Subcutaneous adipose tissue (tissue), 4 donors: ENCODE data around the gene MYO3B. TPM values are rescaled to one million over a fixed set of nuclear protein-coding genes. Genes with fewer than 3 reads are reported as not detected.

Source experiments
- total RNA-seq, 4 donors: library from RNA; depleted of rRNA; stranded (reverse); fragments of >200 nt; gene quantifications; one replicate each; pipeline ENCODE4 v1.1.0, GENCODE V29; 2016
- TF ChIP-seq, protein P1 (sequence below): fragments of 450-650 bp; IDR thresholded peaks from one replicate; pipeline ENCODE4 v1.5.1; 2016; ENCODE audit warnings: low read depth, mild to moderate bottlenecking, control low read depth, antibody characterized with exemption, moderate library complexity

MYO3B gene
- total RNA-seq, 4 donors from 2014 or later, result 0.17 TPM; not detected in 3

DNA sequence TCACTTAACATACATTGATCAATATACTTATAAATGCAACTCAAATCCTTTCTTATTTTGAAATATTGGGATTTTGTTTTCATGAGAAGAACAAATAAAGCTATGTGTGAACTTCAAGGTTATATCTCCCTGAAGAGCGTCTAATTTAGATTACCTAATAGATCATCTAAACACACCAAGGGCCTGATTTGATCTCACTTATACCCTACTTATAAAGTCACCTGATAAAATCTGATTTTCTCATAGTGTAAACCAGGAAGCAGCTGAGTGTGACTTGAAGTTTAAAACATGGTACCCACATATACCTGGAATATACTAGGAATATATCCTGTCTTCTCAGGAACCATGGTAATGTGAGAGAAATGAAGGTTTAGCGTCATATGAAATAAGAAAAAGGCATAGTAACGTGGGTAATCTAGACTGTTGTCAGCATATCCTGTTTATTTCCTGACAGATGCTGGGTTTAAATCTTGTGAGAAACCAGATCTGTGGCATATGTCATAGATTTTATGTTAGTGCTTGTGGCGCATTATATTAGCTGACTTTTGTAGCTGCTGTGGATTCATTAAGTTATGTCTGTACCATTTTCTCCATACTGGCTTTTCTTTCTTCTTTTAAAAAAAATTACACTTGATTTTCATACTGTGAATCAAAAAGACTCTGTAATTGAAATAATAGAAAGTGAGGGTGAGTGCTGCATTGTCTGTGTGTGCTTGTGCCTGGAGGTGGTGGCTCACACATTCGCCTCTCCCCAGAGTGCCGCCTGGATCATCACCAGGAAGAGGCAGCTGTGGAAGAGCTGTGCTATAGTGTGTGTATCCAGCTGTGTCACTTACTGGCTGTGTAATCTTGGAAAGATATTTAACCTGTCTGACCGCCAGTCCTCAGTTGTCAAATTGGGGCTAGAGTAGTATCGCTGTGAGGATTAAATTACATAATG lies 164.0 kb downstream of the MYO3B start:
- TF ChIP-seq, protein P1, sequence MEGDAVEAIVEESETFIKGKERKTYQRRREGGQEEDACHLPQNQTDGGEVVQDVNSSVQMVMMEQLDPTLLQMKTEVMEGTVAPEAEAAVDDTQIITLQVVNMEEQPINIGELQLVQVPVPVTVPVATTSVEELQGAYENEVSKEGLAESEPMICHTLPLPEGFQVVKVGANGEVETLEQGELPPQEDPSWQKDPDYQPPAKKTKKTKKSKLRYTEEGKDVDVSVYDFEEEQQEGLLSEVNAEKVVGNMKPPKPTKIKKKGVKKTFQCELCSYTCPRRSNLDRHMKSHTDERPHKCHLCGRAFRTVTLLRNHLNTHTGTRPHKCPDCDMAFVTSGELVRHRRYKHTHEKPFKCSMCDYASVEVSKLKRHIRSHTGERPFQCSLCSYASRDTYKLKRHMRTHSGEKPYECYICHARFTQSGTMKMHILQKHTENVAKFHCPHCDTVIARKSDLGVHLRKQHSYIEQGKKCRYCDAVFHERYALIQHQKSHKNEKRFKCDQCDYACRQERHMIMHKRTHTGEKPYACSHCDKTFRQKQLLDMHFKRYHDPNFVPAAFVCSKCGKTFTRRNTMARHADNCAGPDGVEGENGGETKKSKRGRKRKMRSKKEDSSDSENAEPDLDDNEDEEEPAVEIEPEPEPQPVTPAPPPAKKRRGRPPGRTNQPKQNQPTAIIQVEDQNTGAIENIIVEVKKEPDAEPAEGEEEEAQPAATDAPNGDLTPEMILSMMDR, result no peak

DNA sequence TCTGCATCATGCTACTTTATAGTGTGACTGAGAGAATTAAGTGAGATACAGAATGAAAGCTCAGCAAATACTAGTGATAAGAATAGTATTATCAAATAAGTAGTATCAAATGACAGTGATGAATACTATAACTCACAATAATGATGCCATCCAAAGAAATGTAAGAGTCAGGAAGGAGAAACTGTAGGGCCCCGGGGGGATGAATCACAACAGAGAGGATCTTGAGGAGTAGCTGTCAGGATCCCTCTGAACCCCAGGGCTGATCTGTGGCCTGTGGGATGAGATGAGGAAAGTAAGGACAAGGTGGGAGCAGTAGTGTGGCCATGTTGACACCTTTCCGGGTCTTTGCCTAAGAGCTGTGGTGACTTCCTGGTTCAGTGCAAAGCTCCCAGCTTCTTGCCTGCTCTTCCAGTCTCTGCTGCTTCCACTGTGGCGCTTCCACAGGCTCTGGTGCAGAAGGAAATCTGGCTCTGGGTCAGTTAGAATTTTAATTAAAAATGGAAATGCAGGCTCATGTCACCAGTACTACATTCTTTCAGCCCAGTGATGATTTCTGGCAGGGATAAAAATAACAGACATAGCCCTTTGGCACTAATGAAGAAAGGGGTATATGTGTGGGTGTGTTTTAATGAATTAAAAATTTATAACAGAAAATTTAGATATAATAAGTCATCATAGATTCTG lies 166.9 kb downstream of the MYO3B start:
- TF ChIP-seq, protein P1, result no peak

DNA sequence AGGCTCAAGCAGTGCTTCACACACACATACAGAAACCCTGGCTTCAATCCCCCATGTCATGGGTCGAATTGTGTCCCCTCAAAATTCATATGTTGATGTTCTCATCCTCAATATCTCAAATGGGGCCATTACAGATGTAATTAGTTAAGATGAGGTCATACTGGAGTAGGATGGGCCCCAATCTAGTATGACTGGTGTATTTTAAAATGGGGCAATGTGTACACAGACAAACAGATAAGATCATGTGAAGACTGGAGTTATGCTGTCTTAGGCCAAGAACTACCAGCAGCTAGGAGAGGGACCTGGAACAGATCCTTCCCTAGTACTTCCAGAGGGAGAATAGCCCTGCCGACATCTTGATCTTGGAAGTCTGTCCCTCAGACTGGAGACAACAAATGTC lies 167.7 kb downstream of the MYO3B start:
- TF ChIP-seq, protein P1, result no peak

DNA sequence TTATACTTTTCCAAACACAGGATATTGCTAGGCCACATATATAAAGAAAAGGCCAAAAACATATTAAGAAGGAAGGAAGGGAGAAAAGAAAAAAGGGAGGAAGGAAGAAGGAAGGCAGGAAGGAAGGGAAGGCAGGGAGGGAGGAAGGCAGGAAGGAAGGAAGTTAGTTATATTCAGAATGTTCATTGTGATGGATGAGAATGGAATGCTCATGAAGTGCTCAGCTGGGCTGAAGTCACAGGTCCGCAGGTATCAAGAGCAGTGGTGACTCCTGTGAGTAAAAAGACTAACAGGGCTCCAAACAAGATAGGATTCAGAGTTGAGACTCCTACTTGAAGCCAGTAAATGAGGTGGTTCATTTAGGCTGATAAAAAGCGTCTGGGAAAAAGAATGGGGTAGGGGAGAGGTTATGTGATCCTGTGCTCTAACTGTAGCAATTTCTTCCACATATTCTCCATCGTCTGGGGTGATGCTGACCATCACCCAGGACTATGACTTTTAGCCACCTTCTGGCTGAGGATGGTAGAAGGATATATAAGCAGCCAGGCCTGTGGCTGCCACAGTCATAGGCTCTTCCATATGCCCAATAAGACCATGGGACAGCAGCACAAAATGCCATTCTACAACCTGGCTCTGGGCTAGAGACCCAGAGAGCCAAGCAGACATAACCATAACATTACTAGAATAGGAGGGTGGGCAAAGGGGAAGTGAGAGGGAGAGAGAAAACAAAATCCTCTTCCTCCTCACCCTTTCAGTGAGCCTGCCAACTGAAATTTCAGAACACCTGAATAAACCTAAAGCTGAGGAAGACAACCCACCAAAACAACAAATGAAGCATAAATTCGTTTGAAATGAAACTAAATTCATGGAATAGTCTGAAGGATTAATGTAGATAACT lies 173.2 kb downstream of the MYO3B start:
- TF ChIP-seq, protein P1, result no peak

DNA sequence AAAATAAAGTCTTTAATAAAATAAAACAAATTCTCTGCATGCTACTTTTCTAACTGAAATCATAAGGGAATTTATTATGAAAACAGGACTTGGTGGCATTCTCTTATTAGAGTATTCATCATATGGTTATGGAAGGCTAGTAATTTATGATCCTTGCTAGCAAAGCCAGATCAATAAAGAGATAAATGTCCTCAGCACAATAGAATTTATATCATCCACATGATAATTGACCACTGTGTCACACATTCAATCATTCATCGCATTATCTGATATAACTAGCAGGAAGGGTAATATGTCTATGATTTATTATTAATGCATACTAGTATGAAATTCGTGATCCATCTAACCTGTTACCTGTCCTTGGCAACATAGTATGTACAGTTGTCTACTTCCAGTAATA lies 175.8 kb downstream of the MYO3B start:
- TF ChIP-seq, protein P1, result no peak

DNA sequence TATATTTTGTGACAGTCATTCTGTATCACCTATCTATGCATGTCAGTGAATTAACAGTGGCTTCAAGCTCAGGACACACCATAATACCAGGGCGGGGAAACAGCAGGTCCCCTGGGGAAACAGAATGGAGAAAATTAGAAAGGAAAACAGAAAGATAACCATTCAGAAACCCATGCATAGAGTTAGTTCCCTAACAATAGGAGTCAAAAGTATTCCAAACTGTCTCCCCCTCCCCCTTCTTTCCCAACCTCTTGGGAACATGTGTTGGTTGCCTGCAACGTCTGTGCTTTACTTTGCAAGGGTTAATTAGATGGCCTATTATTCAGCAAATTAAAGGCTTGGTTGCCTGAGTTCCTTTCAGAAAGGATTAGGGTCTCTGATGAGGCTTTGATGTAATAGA lies 176.4 kb downstream of the MYO3B start:
- TF ChIP-seq, protein P1, result no peak
